H1 (cell line): ENCODE data around the gene CDK7. TPM values are rescaled to one million over a fixed set of nuclear protein-coding genes. Genes with fewer than 3 reads are reported as not detected.

Source experiments
- CTCF ChIA-PET: fragments of 300-600 bp; sonication (Branson Sonifier 250); formaldehyde crosslinking; loops from one replicate; lab custom pipeline; 2021; ENCODE audit not compliant: partially characterized antibody; lab: Charles Lee
- POLR2A ChIA-PET: fragments of 300-600 bp; sonication (Branson Sonifier 250); formaldehyde crosslinking; loops from one replicate; lab custom pipeline; 2021; ENCODE audit warnings: inconsistent platforms; ENCODE audit not compliant: partially characterized antibody; lab: Charles Lee
- DNase-seq, 2 experiments: peaks; one replicate each; pipeline versions ENCODE4 v3.0.0 to v3.0.0-alpha.2; 2010 to 2022; ENCODE audit warnings: low spot score in 2 of 2, low read depth in 1 of 2, mixed read lengths in 1 of 2
- FAIRE-seq: peaks from 2 replicates; lab custom pipeline; 2011; peaks lifted over from hg19 to GRCh38; lab: Jason Lieb, UNC
- H2AFZ ChIP-seq: 2 replicates; pipeline ENCODE4 v1.8.1; 2012; ENCODE audit warnings: low read length, inconsistent platforms
- H2AK5ac ChIP-seq: 2 replicates; pipeline ENCODE4 v1.6.1; 2013; ENCODE audit warnings: low read depth, low read length
- H2BK120ac ChIP-seq: replicated peaks from 2 replicates; pipeline ENCODE3; 2013; ENCODE audit warnings: low read depth, low read length, inconsistent platforms
- H2BK12ac ChIP-seq: 2 replicates; pipeline ENCODE4 v1.6.1; 2013; ENCODE audit warnings: low read depth, low read length
- H2BK15ac ChIP-seq: 2 replicates; pipeline ENCODE4 v1.6.1; 2013; ENCODE audit warnings: low read length
- H2BK20ac ChIP-seq: 2 replicates; pipeline ENCODE4 v1.6.1; 2013; ENCODE audit warnings: low read length
- H2BK5ac ChIP-seq: 2 replicates; pipeline ENCODE4 v1.6.1; 2013; ENCODE audit warnings: low read depth, low read length
- H3K14ac ChIP-seq: 2 replicates; pipeline ENCODE4 v1.6.1; 2013; ENCODE audit warnings: inconsistent platforms; ENCODE audit not compliant: insufficient read length
- H3K18ac ChIP-seq: 2 replicates; pipeline ENCODE4 v1.6.1; 2013; ENCODE audit warnings: low read length; ENCODE audit errors: extremely low read depth
- H3K23ac ChIP-seq: 2 replicates; pipeline ENCODE4 v1.6.1; 2013; ENCODE audit warnings: inconsistent platforms; ENCODE audit not compliant: insufficient read length
- H3K23me2 ChIP-seq: 2 replicates; pipeline ENCODE4 v1.6.1; 2013; ENCODE audit warnings: low read depth, low read length
- H3K27ac ChIP-seq: 2 replicates; pipeline ENCODE4 v1.6.1; 2011; ENCODE audit warnings: low read depth, low read length, inconsistent platforms
- H3K27me3 ChIP-seq, 4 experiments: replicated peaks in 1 of 4; 1 replicate in 1 of 4; 2 replicates in 3 of 4; pipeline versions ENCODE4 v1.6.1 to v1.8.1; 2011 to 2013; ENCODE audit warnings: low read length in 3 of 4, mild to moderate bottlenecking in 3 of 4, inconsistent platforms in 2 of 4, mixed read lengths in 2 of 4, moderate library complexity in 1 of 4; ENCODE audit not compliant: control insufficient read depth in 3 of 4, insufficient read depth in 3 of 4; ENCODE audit errors: extremely low read depth in 1 of 4
- H3K36me3 ChIP-seq, 4 experiments: 2 replicates each; pipeline versions ENCODE4 v1.6.1 to v1.8.1; 2011 to 2013; ENCODE audit warnings: mild to moderate bottlenecking in 4 of 4, low read length in 3 of 4, moderate library complexity in 2 of 4, control low read depth in 1 of 4, inconsistent platforms in 1 of 4; ENCODE audit not compliant: insufficient read depth in 4 of 4, control insufficient read depth in 2 of 4
- H3K4ac ChIP-seq: replicated peaks from 2 replicates; pipeline ENCODE3; 2013; ENCODE audit warnings: low read length, low read depth, mixed read lengths, inconsistent platforms; ENCODE audit not compliant: insufficient read length
- H3K4me1 ChIP-seq, 4 experiments: replicated peaks in 1 of 4; 1 replicate in 1 of 4; 2 replicates in 3 of 4; pipeline versions ENCODE4 v1.6.1 to v1.8.1; 2011 to 2013; ENCODE audit warnings: low read length in 3 of 4, inconsistent platforms in 2 of 4, mixed read lengths in 1 of 4; ENCODE audit not compliant: insufficient read depth in 4 of 4, control insufficient read depth in 3 of 4
- H3K4me2 ChIP-seq, 2 experiments: 2 replicates each; pipeline versions ENCODE4 v1.6.1 to v1.8.1; 2011 to 2013; ENCODE audit warnings: low read depth in 2 of 2, low read length in 2 of 2, control low read depth in 1 of 2, inconsistent platforms in 1 of 2, mild to moderate bottlenecking in 1 of 2; ENCODE audit not compliant: insufficient read depth in 1 of 2
- H3K4me3 ChIP-seq, 4 experiments: fragments of 200-600, 300-600 bp in 1 of 4; sonication (generic), shearing (Covaris generic), sonication (Bioruptor Twin) in 1 of 4; 2 replicates each; pipeline versions ENCODE4 v1.5.1 to v1.8.1; 2011 to 2016; ENCODE audit warnings: low read length in 4 of 4, low read depth in 3 of 4, control low read depth in 2 of 4, inconsistent platforms in 2 of 4, mild to moderate bottlenecking in 2 of 4, mixed read lengths in 1 of 4, moderate library complexity in 1 of 4; ENCODE audit not compliant: insufficient read depth in 2 of 4; ENCODE audit errors: extremely low read depth in 1 of 4
- H3K56ac ChIP-seq: replicated peaks from 2 replicates; pipeline ENCODE3; 2013; ENCODE audit warnings: low read depth, mild to moderate bottlenecking, mixed read lengths, low read length, inconsistent platforms; ENCODE audit not compliant: insufficient read length
- H3K79me1 ChIP-seq: 2 replicates; pipeline ENCODE4 v1.6.1; 2013; ENCODE audit warnings: low read depth, low read length, control low read depth
- H3K79me2 ChIP-seq, 2 experiments: 2 replicates each; pipeline versions ENCODE4 v1.6.1 to v1.8.1; 2012 to 2013; ENCODE audit warnings: low read length in 2 of 2, mild to moderate bottlenecking in 2 of 2, inconsistent platforms in 1 of 2; ENCODE audit not compliant: insufficient read depth in 2 of 2, control insufficient read depth in 1 of 2
- H3K9ac ChIP-seq, 4 experiments: replicated peaks in 1 of 4; 1 replicate in 1 of 4; 2 replicates in 3 of 4; pipeline versions ENCODE4 v1.6.1 to v1.8.1; 2011 to 2013; ENCODE audit warnings: low read depth in 3 of 4, low read length in 3 of 4, control low read depth in 2 of 4, mild to moderate bottlenecking in 2 of 4, moderate library complexity in 2 of 4, inconsistent platforms in 1 of 4; ENCODE audit errors: extremely low read depth in 1 of 4
- H3K9me3 ChIP-seq, 2 experiments: 2 replicates each; pipeline versions ENCODE4 v1.6.1 to v1.8.1; 2012 to 2013; ENCODE audit warnings: mild to moderate bottlenecking in 2 of 2, moderate library complexity in 2 of 2, control low read depth in 1 of 2, inconsistent platforms in 1 of 2, low read depth in 1 of 2, low read length in 1 of 2, mixed read lengths in 1 of 2; ENCODE audit not compliant: insufficient read depth in 2 of 2
- H4K20me1 ChIP-seq, 2 experiments: replicated peaks in 1 of 2; 2 replicates each; pipeline versions ENCODE3 to v1.8.1; 2011 to 2013; ENCODE audit warnings: inconsistent platforms in 2 of 2, low read length in 2 of 2, mild to moderate bottlenecking in 1 of 2; ENCODE audit not compliant: insufficient read depth in 2 of 2, control insufficient read depth in 1 of 2
- H4K5ac ChIP-seq: 2 replicates; pipeline ENCODE4 v1.6.1; 2013; ENCODE audit warnings: low read length, low read depth, mixed read lengths, inconsistent platforms; ENCODE audit not compliant: insufficient read length
- H4K8ac ChIP-seq: 2 replicates; pipeline ENCODE4 v1.8.0; 2013; ENCODE audit warnings: mild to moderate bottlenecking, moderate library complexity, low read length, inconsistent platforms; ENCODE audit not compliant: insufficient read depth; ENCODE audit errors: extremely low read depth
- H4K91ac ChIP-seq: replicated peaks from 2 replicates; pipeline ENCODE3; 2013; ENCODE audit warnings: low read length, mixed read lengths, inconsistent platforms; ENCODE audit not compliant: insufficient read length
- CEBPB ChIP-seq: IDR thresholded peaks from 2 replicates; pipeline ENCODE4 v1.6.1; 2012; ENCODE audit warnings: low read depth, low read length
- SAP30 ChIP-seq: fragments of 300-600 bp; sonication (generic); IDR thresholded peaks from 2 replicates; pipeline ENCODE4 v1.7.1; 2012; ENCODE audit warnings: low read length, moderate library complexity, mild to moderate bottlenecking, inconsistent platforms; ENCODE audit not compliant: insufficient read depth, insufficient replicate concordance
- WGBS, 2 experiments: shearing (Covaris generic) in 1 of 2; methylation state at CpG; one replicate each; pipeline versions ENCODE4 v1.1.6 to v1.1.7; 2013 to 2015; ENCODE audit warnings: low lambda C conversion rate in 2 of 2, mixed read lengths in 2 of 2, inconsistent platforms in 1 of 2, low coverage in 1 of 2, missing lambda C conversion rate in 1 of 2; ENCODE audit not compliant: insufficient replicate concordance in 2 of 2, insufficient coverage in 1 of 2, insufficient read length in 1 of 2; ENCODE audit errors: extremely low coverage in 1 of 2, missing lambda C conversion rate in 1 of 2; 5-methylcytosine and 5-hydroxymethylcytosine counted together
- polyA plus RNA-seq, 7 experiments: library from polyadenylated mRNA; depleted of rRNA in 3 of 7; stranded (reverse) in 5 of 7; unstranded in 2 of 7; fragments of >200 nt in 5 of 7; fragments of 200-250 nt in 2 of 7; gene quantifications; 1 replicate in 5 of 7; 2 replicates in 1 of 7; 4 replicates in 1 of 7; pipeline versions ENCODE4 v1.2.1 to v1.2.3, GENCODE V29; 2011 to 2013; ENCODE audit warnings: missing spikeins in 2 of 7, mixed read lengths in 2 of 7
- total RNA-seq: library from RNA; stranded (reverse); fragmentation: NEBNext Ultra II Directional; extraction: Animal tissue kit (Norgen Biotek cat#: 25700); gene quantifications from 2 replicates; pipeline ENCODE4 v1.2.1, GENCODE V29; 2021

Gene CDK7
- total and polyA plus RNA-seq, 2 of the 8 experiments (the other 6 are each of a cell fraction or from before 2014, with no cell fraction given) = 39.9 to 63.4 TPM

GRCh38 chr5:69300537-69301203, 66.0 kb downstream of the CDK7 start:
- DNase-seq = no peak
- POLR2A ChIA-PET = no interaction called here
- peak; percentile 34; the same call in 1 of the 2 replicates for TF ChIP-seq CEBPB
- no peak for TF ChIP-seq SAP30

More at GRCh38 chr5:69300537-69301203, 66.0 kb downstream of the CDK7 start:
- H3K27me3 ChIP-seq = no peaks in the 10 kb centered on the region
- H3K27ac ChIP-seq = no peak overlapping the region
- H3K9me3 ChIP-seq = no peaks in the 10 kb centered on the region
- no peaks in the 10 kb centered on the region for H3K79me1 ChIP-seq
- no peak overlapping the region for H2BK5ac ChIP-seq
- H3K4ac ChIP-seq = no peak overlapping the region
- H3K18ac ChIP-seq = no peak overlapping the region
- no peak overlapping the region for H2BK120ac ChIP-seq
- H3K4me3 ChIP-seq = no peak overlapping the region
- no peaks in the 10 kb centered on the region for H3K36me3 ChIP-seq
- no peak overlapping the region for H3K4me2 ChIP-seq
- H3K79me2 ChIP-seq = no peaks in the 10 kb centered on the region
- no peak overlapping the region for H2BK20ac ChIP-seq
- no peak overlapping the region for H4K5ac ChIP-seq
- WGBS, 2 experiments = 88% methylated on average over 4 of the region's 5 CpGs; no CpG with 5 or more reads in 1 of the 2 experiments
- no peak overlapping the region for H3K9ac ChIP-seq
- no peaks in the 10 kb centered on the region for H4K20me1 ChIP-seq
- FAIRE-seq = no peak
- CTCF ChIA-PET = interaction anchor here (0.9 to 1.6 kb wide), 4 partner anchors 11 to 35 kb away, joined by 3 to 4 read pairs (median 4); no protein-coding TSS in a partner anchor
- H3K56ac ChIP-seq = no peak overlapping the region
- no peak overlapping the region for H2AK5ac ChIP-seq
- no peak overlapping the region for H4K91ac ChIP-seq
- no peak overlapping the region for H4K8ac ChIP-seq
- H2AFZ ChIP-seq = no peak overlapping the region
- no peak overlapping the region for H3K14ac ChIP-seq
- no peak overlapping the region for H2BK12ac ChIP-seq
- H3K23ac ChIP-seq = no peak overlapping the region
- H3K4me1 ChIP-seq = no peaks in the 10 kb centered on the region
- H3K23me2 ChIP-seq = no peaks in the 10 kb centered on the region
- no peak overlapping the region for H2BK15ac ChIP-seq
